ENCODE data around the gene NOG.

The NOG gene

GRCh38 chr17:56596691-56597494 is 3.4 kb downstream of the NOG start:
- peak; percentile 80 for DNase-seq (ENCODE audit: low spot score)

DNA sequence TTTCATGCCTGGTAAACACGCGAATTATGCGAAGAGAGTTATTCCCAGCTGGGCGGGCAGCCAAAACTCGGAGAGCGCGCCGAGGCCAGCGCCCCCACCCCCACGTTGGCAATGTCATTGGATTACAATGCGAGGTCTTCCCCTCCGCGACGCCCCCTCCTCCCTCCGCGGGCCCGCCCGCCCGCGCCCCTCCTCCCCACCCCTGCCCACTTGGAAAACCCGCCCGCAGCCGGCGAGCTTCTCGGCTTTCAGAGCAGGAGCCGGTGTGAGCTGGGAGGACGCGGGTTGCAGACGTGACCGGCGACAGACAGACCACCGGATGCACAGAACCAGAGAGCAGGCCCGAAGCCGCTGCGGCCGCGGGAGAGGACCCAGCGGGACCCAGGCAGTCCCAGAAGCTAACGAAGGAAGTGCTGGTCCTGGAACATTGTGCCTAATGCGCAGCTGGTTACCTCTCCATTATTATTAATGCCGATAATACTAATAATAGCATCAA is 4.0 kb downstream of the NOG start:
- peak; percentile 89 for DNase-seq (ENCODE audit: low spot score)

DNA sequence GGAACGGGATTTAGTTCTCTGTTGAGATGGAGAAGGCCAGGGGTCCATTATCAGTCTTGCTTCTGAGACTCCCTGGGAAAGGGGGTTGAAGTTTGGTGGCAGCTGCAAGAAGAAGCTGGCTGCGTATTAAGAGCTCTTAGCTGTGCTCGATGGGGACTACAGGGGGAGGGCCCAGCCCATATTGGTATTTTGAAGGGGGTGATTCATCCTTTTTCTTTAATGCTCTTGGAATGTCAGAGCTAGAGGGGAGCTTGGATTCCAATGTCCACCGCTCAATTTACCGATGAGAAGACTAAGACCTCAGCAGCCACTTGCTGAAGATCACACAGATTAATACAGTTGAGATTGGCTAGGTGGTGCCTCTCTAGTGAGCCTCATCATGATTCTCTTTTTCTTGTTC is 5.0 kb downstream of the NOG start:
- DNase-seq (ENCODE audit: low spot score), result no peak

GRCh38 chr17:56599088-56599487 is 5.6 kb downstream of the NOG start:
- DNase-seq (ENCODE audit: low spot score), result no peak

DNA sequence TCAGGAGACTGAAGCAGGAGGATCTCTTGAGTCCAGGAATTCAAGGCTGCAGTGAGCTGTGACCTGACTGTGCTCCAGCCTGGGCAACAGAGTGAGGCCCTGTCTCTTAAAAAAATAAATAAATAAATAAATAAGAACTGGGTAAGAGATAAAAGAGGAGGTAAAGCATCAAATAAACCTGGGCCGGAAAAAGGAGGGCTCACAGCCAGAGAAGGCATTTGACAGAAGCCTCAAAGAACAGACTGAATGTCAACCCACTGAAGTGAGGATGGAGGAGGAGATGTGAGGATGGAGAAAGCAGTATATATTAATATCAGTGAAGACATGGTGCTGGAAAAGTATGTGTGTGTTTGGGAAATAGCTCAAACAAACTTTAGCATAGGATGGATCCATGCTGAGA is 6.1 kb downstream of the NOG start:
- DNase-seq (ENCODE audit: low spot score), result no peak

DNA sequence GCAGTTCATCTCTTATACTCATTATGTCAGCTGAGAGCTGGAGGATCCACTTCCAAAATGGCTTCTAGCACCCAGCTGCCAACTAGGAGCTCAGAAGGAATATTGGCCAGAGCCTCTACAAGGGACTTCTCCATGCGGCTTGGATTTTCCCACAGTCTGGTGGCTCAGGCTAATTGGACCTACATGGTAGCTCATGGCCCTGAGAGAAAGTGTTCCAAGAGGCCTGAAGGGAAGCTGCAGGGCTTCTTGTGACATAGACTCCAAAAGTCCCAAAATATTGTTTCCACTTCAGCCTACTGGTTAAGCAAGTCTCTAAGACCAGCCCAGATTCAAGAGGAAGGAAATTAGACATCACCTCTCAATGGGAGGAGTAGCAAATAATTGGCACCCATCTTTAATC is 6.8 kb downstream of the NOG start:
- no peak for DNase-seq (ENCODE audit: low spot score)

DNA sequence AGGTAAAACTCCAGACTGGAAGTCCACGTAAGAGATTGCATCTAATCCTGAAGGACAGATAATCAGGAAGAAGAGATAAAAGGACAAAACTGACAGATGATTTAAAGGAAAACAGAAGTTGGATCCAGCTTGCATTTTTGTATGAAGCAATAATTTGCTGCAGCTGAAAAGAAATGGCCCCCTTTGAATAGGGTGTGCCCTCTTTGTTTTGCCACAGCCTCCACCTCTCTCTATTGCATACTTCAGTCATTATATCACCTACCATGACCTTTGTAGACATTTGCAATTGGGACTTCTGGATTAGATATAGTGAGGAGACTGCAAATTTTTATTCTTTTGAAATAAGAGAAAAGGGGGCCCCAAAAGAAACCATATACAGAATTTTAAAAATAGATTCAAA is 8.1 kb downstream of the NOG start:
- DNase-seq (ENCODE audit: low spot score), result no peak

DNA sequence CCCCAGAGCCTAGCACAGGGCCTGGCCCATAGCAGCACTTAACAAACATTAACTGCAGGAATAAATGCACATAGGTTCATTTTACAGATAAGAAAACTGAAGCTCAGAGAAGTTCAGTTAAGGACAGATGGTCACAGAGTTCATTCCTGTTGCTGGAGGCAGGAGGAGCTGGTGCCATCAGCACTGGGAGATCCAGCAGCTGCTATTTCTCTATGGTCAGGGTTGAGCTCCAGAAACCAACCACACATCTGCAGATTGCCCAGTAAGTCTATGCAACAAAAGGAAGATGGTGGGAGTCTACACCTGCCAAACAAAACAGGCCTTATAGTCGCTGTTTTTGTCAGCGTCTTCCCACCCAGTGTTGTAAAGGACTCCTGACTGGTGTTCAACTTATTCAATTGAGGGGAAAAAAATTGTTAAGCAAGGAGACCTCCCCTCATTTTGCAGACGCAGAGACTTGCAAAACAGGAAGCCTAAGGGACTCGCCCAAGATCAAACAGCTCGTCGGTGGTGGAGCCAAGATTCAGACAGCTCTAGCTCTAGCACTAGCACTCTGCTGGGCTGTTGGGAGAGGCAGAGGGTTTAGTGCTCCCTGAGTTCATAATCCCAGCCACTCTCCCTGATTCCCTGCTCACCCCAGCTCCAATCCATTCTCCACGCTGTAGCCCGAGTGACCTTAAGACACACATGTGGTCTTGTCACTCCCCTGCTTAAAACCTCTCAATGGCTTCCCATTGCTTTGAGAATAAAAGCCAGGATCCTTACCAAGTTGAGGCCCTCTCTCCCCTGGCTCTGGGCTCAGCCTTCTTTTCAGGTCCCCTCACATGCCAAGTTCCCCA is 9.0 kb downstream of the NOG start:
- peak; percentile 78 for DNase-seq (ENCODE audit: low spot score)

GRCh38 chr17:56603486-56604238 is 10.2 kb downstream of the NOG start:
- DNase-seq (ENCODE audit: low spot score), result no peak

- DNase-seq (ENCODE audit: low spot score), result no peak
These were observed 11.3 kb downstream of the NOG start for GRCh38 chr17:56604691-56605290.

- DNase-seq (ENCODE audit: low spot score), result no peak
These were observed 15.4 kb downstream of the NOG start for GRCh38 chr17:56608944-56609343.

DNA sequence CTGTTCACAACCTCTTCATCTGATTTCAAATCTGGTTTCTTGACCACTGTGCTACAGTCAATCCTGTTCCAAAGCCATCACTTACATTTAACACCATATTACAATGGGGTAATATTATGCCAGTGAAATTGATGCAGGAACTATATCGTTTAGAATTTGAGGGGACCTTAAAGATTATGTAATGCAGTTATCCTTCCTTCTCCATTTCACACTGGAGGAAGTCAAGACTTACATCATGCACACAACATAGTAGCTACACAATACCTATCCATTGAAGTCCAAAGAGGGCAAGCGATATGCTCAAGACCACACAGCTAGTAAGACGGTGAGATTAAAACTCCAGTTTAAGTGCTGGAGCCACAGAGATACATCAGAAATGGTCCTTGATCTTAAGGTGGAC is 16.8 kb downstream of the NOG start:
- no peak for DNase-seq (ENCODE audit: low spot score)

DNA sequence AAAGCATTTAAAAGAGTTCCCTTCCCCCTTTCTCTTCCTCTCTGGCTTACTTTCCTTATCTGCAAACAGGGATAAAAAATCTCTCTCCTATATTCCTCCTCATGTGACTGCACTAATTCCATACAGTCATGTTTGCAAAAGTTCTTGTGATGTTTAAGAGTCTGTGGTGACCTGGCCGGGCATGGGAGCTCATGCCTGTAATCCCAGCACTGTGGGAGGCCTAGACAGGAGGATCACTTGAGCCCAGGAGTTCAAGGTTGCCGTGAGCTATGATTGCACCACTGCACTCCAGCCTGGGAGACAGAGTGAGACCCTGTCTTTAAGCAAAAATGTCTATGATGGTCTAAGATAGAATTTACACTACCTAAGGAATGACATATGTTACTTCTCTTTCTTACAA is 19.6 kb downstream of the NOG start:
- no peak for DNase-seq (ENCODE audit: low spot score)

GRCh38 chr17:56614522-56614921 is 21.0 kb downstream of the NOG start:
- no peak for DNase-seq (ENCODE audit: low spot score)

DNA sequence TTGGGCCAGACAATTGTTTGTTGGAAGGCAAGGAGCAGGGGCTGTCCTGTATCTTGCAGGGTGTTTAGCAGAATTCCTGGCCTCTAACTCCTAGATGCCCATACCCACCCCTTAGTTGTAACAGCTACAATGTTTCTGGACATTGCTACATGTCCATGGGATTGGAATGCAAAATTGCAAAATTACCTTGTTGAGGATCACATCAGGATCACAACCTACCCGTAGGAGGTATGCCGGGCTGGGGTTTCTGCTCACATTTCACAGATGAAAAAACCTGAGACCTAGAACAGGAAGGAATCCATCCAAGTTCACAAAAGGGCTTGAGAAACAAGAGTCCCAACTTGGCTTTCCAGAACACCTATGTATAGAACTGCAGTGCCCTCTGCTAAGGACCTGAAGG is 22.7 kb downstream of the NOG start:
- no peak for DNase-seq (ENCODE audit: low spot score)

- DNase-seq (ENCODE audit: low spot score), result no peak
These were observed 29.9 kb downstream of the NOG start for GRCh38 chr17:56623383-56623782.

DNA sequence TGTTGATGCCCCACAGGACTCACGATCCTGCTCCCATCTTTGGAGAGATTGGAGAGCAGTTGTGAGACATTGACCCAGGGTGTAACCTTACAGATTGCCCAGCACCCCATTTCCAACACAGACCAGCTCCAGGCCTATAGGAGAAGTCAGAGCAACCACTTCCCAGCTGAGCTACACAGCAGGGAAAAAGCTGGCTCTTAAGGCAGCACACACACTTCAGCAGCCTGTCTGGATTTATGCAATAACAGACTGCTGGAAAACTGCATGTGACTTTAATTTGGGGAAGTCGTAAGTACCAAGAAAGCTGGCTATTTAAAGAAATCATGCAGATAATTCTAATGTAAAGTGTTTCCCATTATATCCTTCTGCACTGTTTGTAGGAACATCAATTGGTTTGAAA is 30.8 kb downstream of the NOG start:
- no peak for DNase-seq (ENCODE audit: low spot score)

GRCh38 chr17:56624912-56625311 is 31.4 kb downstream of the NOG start:
- DNase-seq (ENCODE audit: low spot score), result no peak

- peak; percentile 73 for DNase-seq (ENCODE audit: low spot score)
These were observed 36.1 kb downstream of the NOG start for GRCh38 chr17:56629531-56630075.

- no peak for DNase-seq (ENCODE audit: low spot score)
These were observed 36.7 kb downstream of the NOG start for GRCh38 chr17:56630202-56630601.

DNA sequence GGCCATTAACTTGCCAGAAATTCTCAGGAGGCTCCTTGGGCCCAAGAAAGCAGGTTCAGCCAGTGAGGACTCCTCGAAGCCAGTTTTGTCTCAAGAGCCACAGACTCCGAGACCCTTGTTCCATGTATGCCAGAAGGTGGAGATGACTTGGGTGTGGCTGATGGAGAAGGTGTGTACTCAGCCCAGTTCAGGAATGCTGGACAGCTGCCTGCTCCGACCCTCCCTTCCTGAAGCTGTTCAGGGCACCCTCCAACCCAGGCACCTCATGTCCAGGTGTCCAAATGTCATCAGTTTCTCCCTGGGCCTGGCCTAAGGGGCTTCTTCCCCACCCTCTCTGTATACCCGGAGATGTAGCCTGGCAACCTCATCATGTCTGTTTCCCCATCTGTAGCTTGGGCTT is 40.2 kb downstream of the NOG start:
- DNase-seq (ENCODE audit: low spot score), result no peak

GRCh38 chr17:56635641-56636040 is 42.1 kb downstream of the NOG start:
- DNase-seq (ENCODE audit: low spot score), result no peak
